ENCODE data around the gene TNS3.

DNA sequence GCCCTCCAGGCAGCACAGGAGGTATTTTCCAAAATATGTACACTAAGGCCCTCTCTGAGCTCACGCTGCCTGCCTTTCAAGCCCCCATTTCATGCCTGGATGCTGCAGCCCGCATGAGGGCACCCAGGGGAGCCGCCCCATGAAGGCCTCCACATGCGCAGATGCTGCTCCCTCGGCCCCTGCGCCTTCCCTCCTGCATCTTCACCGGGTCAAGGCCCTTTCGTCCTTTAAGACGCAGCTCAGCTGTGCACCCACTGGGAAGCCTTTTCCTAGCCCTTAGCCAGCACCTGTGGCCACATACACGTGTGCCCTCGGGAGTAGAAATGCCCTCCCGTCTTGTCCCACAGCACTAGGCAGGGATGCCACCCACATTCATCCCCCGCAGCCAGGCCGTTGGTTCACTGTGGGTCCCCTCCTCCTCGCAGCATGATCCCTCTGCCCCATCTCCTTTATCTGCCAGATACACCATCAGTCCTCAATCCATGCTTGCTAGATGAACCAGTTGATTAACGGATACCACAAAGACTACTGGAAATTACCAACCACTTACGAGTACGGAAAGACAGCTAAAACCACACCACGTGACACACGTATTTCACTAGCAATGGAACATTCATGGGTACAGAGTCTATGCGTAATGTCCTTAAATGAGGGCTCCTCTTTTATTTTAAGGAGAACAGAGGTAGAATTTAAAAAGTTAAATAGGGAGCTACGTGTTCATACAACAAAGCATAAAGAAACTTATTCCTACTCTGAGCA lies 278.0 kb downstream of the TNS3 start:
- no peak for TF ChIP-seq EZH2 (IDR thresholded peaks at IDR 0.05; ENCODE audit: borderline replicate concordance, low read depth, low read length, severe bottlenecking)
- TF ChIP-seq, protein P1, sequence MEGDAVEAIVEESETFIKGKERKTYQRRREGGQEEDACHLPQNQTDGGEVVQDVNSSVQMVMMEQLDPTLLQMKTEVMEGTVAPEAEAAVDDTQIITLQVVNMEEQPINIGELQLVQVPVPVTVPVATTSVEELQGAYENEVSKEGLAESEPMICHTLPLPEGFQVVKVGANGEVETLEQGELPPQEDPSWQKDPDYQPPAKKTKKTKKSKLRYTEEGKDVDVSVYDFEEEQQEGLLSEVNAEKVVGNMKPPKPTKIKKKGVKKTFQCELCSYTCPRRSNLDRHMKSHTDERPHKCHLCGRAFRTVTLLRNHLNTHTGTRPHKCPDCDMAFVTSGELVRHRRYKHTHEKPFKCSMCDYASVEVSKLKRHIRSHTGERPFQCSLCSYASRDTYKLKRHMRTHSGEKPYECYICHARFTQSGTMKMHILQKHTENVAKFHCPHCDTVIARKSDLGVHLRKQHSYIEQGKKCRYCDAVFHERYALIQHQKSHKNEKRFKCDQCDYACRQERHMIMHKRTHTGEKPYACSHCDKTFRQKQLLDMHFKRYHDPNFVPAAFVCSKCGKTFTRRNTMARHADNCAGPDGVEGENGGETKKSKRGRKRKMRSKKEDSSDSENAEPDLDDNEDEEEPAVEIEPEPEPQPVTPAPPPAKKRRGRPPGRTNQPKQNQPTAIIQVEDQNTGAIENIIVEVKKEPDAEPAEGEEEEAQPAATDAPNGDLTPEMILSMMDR (IDR thresholded peaks at IDR 0.05; ENCODE audit: extremely low read depth in 1 of 2, insufficient read depth in 1 of 2, low read depth in 1 of 2, low read length in 2 of 2), result no peak
- no peak for TF ChIP-seq FOS (IDR thresholded peaks at IDR 0.05; ENCODE audit: borderline replicate concordance, insufficient read depth, low read length)
- no peak for TF ChIP-seq POLR2A (IDR thresholded peaks at IDR 0.05; ENCODE audit: low read depth, low read length)
- no peak for TF ChIP-seq GATA2 (IDR thresholded peaks at IDR 0.05; ENCODE audit: insufficient read depth, insufficient read length, low read depth, low read length)
- TF ChIP-seq MYC (IDR thresholded peaks at IDR 0.05; ENCODE audit: low read depth, low read length), result no peak

Data from endothelial cell of umbilical vein (primary cell).